ENCODE data around the gene SEMA3C. TPM values are rescaled to one million over a fixed set of nuclear protein-coding genes. Genes with fewer than 3 reads are reported as not detected.

The SEMA3C gene
- total RNA-seq, 1 donor from 2014 or later: 14.9 TPM

DNA sequence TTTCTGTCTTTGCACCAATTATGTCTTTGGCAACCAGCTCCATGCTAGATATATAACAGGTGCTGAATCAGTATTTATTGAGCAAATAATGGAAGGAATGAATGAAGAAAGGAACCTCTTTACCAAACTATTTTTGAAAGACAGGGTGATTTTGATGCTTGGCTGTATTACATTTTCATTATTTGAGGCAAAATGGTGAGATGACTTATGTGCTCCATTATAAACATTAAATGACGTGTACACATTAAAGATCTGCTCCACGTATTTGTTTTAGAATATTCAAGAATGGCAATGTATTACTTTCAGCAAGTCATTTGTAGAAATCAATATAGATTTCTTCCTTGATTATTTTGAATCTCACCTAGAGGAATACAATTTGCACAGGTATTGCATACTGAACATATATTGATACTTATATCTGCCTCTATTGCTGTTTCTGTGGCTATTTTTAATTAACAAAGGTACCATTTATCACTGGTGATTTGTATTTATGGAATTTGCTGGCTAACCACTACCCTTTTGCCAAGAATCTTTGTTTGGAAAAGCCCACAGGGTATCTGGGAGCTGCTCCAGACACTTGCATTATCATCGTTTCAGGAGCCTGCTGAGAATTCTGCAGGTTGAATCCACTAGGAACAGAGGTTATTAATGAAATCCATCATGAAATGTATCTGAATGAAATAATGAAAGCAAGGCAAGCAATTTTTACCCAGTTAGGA lies 92.2 kb downstream of the SEMA3C start:
- no peak for DNase-seq (ENCODE audit: low read depth, low spot score)

DNA sequence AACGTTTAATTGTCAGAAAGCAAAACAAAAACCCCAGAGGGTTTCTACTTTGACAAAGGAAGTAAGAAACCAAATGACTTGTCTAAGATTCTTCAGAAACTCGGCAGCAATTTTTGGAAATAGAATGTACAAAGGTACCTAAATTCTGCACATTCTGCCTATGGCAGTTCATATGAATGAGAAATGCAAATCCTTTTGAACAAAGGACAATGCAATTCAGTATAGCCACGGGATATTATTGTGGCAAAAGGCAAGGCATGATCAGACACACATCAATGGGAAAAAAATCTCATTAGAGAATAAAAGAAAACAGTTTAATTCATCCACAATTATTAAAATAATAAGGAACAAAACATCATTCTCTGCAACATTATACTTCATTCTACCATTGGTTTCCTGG lies 93.4 kb downstream of the SEMA3C start:
- DNase-seq (ENCODE audit: low read depth, low spot score): no peak

DNA sequence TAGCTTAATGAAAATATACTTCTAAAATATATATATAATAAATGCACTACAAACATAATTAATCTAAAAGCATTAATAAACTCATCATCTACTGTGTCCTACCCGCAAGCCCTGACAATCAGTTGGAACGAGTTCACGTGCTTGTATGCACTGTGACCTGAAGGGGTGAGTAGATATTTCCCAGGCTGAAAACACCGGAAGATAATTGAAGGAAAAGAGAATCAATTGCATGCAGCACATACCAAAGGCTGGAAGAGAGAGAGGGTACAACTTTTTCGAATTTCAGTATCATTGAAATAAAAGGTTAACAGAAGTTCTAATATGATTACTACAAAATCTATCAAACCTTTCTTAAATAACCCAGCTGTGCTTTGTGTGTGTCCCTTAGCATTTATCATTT lies 94.6 kb downstream of the SEMA3C start:
- no peak for DNase-seq (ENCODE audit: low read depth, low spot score)

DNA sequence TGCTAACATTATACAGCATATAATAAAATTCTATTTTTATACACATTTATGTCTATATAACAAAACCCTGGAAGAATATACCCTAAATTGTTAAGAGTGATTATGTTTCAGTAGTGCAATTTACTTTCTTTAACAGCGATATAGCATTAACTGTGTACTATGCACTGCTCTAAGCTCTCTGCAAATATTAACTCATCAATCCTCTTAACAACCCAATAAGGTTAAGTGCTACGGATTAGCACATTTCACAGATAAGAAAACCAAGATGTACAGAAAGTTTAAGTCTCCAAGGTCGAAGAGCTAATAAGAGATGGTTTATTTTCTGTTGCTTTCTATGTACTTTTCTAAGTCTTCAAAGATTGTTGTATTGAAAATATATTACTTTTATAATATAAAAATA lies 95.8 kb downstream of the SEMA3C start:
- no peak for DNase-seq (ENCODE audit: low read depth, low spot score)

DNA sequence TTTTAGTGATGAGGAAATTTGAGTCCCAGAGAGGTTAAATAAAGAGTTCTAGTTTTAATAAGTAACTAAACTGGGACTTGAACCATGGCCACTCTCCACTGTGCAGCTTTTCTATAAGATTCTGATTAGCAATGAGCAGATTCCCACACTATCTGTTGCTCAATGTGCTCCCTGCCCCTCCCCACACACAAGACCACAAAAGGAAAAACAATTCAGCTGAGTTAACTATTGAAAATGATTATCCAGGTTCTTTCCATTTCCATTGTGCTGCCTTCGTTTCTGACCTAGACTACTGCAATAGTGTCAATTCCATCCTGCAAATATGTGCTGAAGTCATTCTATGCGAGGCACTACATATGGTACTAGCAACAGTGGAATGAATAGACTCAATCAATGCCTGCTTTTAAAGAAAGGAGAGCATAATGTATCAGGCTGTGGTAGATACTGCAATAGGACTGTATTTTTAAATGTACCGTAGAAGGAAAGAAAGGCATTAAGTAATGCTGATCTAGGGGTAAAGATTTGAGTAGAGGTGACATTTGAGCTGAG lies 97.0 kb downstream of the SEMA3C start:
- DNase-seq (ENCODE audit: low read depth, low spot score): no peak

DNA sequence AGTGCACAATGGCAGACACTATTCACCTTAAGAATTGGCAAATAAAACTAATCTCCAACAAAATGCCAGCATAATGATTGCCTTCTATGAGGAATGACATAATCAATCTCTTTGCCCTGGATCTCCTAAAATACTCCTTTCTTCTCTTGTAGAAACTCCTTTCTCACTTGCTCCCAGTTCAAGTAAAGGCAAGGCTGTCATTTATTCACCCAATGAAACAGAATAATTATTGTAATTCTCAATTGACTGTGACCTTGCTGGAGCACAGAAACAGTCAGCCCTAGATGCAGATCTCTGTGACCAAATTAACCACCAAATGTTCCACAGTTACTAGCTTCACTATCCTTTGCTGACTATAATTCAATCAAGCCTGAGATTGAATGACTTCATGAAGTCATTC lies 99.3 kb downstream of the SEMA3C start:
- DNase-seq (ENCODE audit: low read depth, low spot score): no peak

DNA sequence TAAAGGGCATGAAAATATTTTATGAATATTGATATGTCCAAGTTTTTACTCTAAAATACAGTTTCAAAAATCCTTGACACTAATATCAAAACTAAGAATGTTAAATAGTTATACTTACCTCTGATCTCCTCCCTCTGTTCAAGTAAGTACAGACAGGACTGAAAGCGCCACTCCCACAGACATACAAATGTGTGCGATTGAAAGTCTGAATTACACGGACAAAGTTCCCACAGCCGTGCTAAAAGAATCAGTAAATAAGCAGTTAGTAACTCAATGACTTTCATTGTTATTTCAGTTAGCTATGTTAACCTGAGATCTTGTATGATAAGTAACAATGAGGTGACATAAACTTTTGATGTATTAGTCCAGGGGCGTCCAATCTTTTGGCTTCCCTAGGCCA lies 100.7 kb downstream of the SEMA3C start:
- DNase-seq (ENCODE audit: low read depth, low spot score): no peak

DNA sequence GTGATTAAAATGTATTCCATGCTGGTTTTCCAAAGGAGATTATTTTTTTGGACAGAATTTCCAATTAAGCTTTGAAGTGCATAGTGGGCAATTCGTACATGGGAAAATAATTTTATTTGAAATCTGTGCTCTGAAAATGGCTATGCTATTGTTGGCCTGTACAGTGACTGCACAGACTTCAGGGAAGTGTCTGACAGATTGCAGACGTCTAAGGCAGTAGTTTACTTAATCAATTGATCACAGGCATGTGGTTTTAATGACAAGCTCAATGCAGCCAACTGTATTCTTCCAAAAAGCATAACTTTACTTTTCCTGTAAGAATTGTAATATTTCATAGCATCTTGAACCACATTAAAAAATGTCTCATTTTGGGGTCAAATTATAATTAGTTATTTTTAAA lies 102.0 kb downstream of the SEMA3C start:
- DNase-seq (ENCODE audit: low read depth, low spot score): no peak

DNA sequence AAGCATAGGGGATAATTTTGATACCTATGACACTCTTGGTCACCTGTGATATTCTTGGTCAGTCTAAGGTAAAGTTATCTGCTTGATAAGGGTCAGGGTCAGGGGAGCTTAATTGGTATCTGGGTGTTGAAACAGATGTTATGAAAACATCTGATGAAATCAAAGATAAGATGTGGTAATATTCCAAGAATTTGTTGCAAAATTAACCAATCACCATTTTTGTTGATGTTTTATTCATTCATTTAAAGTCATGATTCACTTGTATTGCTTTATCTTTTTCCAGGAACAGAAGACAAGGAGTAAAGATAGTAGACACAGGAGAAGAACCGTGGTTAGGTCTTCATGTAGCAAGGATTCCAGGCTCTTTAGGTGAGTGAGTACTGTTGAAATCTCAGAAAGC lies 103.1 kb downstream of the SEMA3C start:
- no peak for DNase-seq (ENCODE audit: low read depth, low spot score)

DNA sequence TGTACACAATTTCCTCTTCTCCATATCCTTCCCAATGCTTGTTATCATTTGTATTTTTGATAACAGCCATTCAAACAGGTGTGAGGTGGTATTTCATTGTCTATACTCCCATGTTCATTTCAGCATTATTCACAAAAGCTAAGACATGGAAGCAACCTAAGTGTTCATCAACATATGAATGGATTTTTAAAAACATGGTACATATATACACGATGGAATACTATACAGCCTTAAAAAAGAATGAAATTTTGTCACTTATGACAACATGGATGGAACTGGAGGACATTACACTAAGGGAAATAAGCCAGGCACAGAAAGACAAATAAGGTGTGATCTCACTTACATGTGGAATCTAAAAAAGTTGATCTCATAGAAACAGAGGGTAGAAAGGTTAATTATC lies 109.3 kb downstream of the SEMA3C start:
- DNase-seq (ENCODE audit: low read depth, low spot score): no peak

DNA sequence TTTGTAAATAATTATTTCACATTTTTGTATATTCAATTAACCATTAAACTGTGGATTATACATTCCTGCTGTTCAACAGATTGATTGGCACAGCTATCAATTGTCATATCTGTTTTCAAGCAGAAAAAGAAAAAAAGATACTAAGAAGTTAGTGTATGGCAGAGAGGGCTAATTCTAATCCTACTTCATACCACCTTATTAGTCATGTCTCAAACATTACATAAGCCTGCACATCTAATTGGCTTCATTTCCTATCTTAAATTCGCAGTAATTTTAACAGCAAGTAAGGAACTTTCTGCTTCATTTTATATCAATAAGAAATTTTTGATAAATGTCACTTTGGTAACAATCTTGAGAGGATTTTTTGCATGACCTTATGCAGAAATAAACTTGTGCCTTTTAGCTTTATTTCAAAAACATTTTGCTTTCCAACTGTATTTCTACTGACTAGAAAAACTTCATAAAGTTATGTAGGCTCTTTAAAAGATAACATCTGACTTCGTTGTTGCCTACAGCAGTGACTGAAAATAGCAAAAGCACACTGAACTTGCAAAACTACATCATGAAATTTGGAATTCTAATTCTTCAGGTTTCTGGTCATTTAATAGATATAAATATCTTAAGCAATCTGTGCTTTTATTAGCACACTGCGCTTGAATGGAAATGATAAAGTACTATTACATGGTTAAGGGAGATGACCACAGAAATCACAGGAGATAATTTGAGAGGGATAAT lies 111.5 kb downstream of the SEMA3C start:
- DNase-seq (ENCODE audit: low read depth, low spot score): no peak

DNA sequence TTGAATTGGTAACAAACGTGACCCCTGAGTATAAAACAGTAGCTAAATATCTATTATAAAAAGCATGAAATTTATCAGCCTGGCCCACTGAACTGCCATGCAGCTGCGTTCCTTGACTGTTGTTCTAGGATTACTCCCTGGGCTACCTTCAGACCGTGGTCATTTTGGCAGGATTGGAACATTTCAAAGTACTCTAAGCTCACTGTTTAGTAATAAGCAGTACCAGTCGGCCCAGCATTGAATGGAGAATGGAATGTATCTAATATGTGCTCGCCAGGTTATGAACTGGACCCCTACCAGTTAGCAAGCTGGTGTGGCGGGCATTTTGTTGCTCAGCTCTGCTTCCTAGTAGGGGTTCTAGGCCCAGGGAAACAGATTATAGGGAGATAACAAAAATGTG lies 112.2 kb downstream of the SEMA3C start:
- no peak for DNase-seq (ENCODE audit: low read depth, low spot score)

DNA sequence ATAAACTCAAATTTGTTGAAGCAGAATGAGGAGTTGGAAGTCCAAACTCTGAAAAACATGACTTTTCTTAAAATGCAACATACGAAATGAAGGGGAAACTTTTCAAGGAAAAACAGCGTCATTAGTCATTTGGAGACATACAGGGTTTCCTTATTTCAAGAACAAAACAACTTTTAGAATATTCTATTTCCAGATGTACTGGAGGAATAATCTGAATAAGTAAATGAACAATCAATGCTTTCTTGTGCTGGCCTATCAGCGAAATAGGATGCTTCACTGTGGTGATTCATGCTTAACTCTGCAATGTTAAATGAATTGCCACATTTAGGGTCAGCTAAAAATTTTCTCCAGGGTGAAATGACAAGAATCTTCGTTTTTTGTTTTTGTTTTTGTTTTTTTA lies 114.3 kb downstream of the SEMA3C start:
- DNase-seq (ENCODE audit: low read depth, low spot score): no peak

DNA sequence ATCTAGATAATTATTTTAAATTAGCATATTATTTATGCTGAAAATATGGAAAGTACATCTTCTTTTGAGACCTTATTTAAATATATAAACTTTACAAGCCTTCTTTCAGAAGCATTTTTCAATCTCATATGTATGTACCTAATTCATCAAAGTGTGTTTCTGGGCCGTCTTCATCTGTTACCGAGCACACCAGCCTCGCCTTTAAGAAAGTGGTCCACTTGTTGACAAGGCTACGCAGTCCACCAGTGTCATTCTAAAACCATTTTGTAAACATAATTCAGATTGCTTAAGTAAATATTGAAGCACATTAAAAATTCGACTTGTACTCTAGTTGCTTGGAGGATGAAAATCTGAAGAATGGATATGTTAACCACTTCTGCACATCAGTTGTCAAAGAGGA lies 116.3 kb downstream of the SEMA3C start:
- no peak for DNase-seq (ENCODE audit: low read depth, low spot score)

DNA sequence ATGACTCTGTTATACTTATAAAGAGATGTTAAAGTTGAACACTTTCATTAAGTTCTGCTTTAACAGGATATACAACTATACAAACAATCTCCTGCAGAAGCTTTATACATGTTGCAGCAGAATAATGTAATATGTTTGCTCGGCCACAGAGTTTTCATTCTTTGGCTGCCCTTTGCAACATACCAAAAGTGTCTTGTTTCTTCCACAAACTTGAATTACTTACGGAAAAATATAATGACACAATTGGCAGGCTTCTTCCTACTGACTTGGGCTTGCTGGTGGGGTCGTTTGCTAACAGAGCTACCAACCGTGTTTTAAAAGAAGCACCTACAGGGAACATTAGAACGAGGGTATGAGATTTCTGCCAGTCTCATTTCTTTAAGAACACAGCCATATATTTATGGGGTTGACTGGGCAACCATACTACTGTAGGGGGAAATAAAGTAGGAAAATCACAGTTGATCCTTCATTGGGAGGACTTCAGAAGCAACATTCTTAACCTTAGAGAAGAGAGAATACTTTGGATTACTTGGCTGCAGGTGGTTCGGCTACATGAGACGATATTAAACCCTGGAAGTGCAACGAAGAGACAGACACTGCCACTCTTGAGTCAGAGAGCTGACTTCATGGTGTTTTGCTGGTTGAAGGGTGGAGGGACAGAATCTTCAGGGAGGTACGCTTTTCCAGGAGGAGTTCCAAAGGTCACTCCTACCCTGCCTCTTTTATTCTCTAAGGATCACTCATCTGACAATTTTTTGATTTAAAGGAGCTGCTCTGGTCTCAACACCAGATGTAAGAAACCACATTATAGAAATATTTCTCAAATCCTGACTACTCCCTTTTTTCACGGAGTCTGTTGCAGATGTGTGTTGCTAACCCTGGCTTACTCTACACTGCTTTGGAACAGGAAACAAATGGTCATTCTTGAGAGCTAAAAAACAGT lies 123.9 kb downstream of the SEMA3C start:
- no peak for DNase-seq (ENCODE audit: low read depth, low spot score)

DNA sequence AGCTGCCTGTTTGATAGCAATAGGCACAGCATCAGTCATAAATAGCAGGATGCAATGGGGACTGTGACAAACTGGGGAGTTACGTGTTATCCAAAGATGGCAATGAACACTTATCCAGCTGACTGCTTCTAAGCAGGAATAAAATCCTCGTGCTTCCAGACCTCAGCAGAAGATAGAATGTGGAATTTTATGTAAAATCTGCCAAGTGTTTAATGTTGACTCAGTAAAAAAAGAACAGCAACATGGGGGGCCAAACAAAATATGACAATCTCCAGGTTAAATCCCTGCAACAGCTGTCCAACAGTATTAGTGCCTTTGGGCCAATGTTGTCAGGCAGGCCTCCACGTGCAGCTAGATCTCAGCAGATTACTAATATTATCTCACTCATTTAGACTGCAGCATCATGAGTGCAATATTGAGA lies 127.3 kb downstream of the SEMA3C start:
- no peak for DNase-seq (ENCODE audit: low read depth, low spot score)

DNA sequence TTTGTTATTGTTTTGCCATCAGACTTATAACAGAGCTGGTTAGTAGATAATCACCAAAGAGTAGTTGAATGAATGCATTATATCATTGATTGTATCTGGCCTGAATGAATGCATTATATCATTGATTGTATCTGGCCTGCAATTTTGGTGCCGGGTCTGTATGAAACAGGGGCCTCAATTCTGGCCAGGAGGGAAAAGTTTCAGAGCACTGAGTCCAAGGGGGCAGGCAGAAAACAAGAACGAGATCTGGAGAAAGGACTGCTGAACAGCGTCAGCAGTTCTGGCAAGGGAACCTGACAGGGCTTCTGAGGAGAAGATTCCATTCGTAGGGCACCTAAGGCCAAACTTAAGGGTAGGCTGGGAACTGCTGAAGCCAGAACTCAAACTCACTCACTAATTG lies 128.0 kb downstream of the SEMA3C start:
- no peak for DNase-seq (ENCODE audit: low read depth, low spot score)

DNA sequence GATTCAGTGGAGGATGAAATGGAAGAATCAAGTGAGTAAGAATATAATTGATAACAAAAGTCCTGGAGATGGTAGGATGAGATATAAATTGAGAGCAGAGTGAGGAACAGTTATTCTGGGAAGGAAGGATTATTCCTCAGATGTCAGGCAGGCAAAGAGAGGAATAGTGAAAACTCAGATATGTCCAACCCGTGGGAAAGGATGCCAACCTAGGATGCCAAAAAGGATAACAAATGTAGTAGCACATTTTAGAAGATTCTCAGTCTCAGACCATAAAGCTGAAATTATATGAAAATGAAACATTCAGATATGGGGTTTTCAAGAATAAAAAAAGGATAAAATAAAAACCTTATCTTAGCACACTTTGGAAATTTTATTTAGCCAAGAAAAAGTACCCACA lies 131.1 kb downstream of the SEMA3C start:
- DNase-seq (ENCODE audit: low read depth, low spot score): no peak

DNA sequence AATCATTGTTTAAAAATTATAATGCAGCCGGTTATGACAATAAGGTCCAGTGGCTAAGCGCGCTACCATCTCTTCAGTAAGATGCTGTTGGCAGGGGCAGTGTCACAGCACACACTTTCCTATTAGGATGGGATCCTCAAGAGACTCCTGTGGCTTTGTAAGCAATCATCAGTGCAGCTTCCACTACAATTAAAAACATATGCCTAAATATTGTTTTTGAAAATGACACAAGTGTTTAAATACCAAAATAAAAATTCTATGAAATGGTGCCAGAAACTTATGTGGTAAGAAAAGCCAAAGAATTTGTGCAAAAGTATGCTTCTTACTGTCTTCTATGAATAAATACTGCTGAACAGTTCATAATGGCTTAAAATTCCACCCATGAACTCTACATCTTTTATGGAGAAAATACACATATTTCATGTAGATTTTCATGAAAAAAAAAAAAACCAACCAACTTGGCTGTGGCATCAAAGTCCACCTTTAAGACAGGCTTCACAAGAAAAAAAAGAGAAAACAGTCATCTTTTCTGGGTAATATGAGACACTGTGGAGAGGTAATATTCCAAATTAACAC lies 132.8 kb downstream of the SEMA3C start:
- DNase-seq (ENCODE audit: low read depth, low spot score): no peak

DNA sequence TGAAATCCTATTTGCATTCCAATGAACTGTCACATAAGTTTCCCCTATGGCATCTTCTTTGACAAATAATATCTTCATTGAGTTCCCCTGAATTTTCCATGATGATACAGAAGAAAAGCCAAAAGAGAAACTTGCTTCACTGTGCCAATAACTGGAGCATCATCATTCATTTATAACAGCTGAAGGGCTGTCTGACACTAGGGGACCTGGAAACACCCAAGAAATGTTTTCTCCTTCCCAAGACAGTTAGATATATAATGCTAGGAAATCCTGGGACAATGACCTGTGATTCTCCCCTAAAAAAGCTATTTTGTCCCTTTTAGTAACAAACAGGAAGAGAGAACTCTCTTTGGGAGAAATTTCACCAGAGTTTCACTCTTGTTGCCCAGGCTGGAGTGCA lies 133.6 kb downstream of the SEMA3C start:
- no peak for DNase-seq (ENCODE audit: low read depth, low spot score)

DNA sequence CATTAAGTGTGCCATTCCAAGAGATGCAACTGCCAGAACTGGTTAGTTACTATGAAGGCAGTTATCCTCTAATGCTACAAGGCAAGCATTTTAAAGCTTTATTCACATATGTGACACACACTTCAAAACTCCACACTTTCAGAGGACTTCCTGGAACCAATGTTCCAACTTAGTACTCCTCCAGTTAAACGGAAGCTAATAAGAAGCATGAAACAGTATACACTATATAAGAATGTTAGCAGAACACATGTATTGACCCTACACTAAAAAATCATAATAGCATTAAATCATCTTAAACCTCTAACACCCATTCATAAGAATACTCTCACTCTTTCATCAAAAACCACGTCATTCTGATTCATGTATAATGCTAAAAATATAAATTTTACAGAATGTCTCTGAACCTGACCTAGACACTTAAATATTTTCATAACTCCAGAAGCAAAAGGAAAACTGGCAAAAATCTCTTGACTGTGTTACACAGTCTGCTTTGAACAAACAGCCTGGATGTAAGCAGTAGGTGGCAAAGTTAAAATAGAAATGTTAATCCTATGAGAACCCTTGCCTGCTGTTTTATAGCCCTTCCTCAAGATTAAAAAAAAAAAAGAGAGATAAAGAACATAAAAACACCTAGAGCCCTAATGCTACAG lies 135.0 kb downstream of the SEMA3C start:
- no peak for DNase-seq (ENCODE audit: low read depth, low spot score)

Measured in pulmonary artery endothelial cell (primary cell).